ENCODE results near the gene SLC6A18.

SLC6A18 gene

DNA sequence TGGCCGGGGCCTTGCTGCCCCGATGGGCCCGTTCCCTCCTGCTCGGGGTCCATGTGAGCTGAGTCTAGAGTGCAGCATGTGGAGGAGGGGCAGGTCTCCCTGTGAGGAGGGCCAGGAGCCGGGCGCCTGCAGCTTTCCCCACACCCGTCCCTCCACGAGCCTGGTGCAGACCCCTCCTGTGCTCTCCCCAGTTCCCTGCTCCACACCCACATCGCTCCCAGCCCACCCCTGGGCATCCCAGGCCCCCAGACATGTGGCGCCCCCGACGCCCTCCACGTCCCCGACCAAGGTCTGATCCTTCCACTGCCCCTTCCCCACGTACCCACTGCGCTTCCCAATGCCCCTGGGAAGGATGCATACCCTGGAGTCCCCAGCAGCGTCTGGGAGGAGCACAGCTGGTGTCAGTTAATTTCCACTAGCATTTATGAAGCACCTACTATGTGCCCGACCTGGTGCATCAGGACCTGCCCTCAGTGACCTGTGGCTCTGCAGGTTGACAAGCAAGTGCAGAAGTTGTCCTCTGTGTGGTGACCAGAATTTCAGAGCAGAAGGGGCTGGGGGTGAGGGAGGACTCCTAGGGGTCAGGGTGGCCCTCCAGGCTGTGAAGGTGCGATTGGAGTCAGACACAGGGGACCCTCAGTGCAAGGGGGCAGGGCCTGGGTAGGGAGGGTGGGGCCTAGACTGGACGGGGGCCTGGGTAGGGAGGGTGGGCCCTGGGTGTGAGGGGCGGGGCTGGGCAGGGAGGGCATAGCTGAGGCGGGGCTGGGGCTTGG, 10.8 kb upstream of the SLC6A18 start:
- no peak for DNase-seq

DNA sequence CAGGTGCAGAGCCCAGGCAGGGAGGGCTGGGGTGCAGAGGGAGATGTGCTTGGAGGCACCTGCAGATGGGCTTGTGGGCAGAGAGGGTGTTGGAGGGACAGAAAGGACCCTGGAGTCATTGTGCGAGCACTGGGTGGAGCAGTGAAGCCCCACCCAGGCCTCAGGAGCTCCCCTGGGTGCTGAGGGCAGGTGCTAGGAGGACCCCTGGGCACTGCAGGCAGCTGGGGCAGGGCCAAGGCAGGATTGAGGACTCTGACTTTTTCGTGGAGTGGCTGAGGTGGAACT, 10.3 kb upstream of the SLC6A18 start:
- no peak for DNase-seq

DNA sequence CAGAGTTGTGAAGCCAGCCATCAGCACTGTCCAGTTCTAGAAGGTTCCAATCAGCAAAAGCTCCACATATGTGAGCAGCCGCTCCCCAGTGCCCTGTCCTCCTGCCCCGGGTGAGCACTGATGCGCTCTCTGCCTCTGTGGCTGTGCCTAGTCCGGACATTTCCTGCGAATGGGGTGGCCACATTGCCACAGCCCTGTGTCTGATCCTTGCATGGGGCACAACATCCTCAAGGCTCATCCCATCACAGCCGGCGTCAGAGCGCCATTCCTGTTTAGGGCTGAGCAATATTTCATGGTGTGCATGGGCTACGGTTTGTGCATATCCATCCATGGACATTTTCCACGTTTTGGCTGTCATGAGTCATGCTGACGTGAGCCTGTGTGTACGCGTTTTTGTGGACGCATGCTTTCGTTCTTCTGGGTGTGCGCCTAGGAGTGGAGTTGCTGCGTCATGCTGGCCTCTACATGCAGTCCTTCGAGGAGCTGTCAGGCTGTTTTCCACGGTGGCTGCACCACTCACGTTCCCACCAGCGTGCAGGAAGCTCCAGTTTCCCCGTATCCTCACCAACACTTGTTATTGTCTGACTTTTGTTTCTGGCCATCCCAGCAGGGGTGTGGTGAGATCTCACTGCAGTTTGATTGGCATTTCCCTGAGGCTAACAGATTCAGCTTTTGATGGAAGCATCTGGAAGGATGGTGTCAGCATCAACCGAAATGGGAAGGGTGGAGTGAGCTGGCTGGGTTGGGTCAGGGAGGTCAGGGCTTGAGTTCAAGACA, 9.7 kb upstream of the SLC6A18 start:
- no peak for DNase-seq

DNA sequence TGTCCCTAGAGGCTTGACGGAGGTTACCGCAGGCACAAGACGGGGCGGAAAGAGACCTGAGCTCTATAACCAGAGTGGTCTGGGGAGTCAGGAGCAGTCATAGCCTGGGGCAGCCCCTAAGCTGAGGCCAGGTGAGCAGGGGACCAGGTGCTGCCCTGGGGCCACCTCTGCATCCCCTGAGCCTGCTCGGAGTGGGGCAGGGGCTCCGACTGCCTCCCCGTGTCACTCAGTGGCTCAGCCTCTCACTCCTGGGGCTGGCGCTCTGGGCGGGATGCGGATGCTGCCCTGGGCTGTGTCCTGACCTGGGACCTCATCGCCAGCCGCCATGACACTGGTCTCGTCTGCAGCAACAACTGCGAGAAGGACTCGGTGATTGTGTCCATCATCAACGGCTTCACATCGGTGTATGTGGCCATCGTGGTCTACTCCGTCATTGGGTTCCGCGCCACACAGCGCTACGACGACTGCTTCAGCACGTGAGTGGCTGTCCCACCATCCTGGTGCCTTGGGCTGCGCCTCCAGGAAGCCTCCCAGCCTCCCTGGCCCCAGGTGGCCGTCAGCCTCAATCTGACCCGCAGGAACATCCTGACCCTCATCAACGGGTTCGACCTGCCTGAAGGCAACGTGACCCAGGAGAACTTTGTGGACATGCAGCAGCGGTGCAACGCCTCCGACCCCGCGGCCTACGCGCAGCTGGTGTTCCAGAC, 8.8 kb upstream of the SLC6A18 start:
- DNase-seq = no peak

DNA sequence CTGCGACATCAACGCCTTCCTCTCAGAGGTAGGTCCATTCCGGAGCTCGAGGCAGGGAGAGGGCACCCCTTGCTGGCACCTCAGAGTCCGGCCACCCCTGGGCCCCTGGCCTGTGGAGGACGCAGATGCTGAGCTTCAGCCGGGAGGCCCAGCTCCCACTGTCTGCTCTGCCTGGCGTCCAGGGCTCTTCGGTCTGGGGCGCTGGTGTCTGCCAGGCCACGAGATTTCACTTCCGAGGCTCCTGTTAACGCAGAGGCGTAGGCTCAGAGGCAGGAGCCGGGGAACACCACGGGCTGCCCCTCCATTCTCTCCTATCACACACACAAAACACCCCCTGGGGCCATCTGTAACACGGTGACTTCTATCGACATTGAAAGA, 8.3 kb upstream of the SLC6A18 start:
- DNase-seq = no peak

DNA sequence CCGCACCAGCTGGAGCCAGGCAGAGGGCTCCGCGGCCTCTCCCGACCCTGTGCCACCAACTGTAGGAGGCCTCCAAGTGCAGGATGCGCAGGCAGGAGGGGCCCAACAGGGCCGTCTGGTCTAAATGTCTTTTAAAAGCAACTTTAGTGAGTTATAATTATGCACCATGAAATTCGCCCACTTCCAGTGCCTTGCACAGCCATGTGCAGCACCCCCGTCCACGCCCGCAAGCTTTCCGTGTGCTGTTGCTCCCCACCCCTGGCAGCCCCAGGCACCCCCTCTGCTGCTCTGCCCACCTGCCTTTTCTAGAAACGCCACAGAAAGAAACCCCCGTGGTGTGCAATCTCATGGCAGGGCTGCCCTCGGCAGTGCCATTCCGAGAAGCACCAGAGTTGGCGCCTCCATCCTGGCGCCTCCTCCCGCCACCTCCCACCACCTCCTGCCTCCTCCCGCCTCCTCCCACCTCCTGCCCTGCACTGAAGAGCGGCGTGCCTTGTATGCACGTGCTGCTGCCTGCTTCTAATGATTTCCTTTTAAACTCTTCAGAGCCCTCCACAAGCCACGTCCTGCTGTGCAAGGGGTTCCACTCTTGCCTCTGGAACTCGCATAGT, 7.5 kb upstream of the SLC6A18 start:
- DNase-seq = peak in 2 of 56 donors; percentile 13 to 25

DNA sequence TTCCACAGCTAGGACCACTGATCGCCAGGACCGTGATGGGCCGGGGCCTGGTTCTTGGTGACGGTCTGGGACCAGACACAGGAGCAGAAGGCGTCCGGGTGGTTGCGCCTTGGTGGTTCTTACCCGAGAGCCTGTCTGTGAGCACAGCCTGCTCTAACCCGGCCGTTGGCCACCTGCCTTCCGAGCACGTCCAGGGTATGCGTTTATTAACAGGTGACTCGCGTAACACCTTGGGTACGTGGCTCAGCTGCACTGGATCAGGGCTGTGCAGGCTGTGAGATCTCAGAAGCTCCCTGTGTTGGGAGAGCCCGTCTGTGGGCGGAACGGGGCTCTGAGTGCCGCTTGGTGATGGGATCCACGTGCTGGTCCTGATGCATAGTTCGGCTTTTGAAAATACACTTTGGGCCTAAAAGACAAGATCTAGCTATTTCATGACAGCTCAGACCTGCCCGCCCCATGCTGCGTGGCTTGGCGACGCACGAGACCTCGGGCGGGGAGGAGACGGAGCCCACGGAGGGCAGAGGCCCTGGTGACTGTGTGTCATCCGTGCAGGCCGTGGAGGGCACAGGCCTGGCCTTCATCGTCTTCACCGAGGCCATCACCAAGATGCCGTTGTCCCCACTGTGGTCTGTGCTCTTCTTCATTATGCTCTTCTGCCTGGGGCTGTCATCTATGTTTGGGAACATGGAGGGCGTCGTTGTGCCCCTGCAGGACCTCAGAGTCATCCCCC, 6.7 kb upstream of the SLC6A18 start:
- no peak for DNase-seq

DNA sequence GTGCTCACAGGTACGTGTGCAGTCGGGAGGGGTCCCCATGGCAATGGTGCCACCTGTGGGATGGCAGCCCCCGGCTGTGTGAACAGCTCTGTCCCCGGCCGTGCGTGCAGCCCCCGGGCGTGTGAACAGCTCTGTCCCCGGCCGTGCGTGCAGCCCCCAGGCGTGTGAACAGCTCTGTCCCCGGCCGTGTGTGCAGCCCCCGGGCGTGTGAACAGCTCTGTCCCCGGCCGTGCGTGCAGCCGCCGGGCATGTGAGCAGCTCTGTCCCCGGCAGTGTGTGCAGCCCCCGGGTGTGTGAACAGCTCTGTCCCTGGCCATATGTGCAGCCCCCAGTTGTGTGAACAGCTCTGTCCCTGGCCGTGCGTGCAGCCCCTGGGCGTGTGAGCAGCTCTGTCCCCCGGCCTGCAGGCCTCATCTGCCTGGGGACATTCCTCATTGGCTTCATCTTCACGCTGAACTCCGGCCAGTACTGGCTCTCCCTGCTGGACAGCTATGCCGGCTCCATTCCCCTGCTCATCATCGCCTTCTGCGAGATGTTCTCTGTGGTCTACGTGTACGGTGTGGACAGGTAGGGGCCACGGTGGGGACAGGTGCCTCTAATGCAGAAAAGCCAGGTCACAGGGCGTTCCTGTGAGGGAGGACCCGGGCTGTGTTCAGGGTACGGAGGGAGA, 5.9 kb upstream of the SLC6A18 start:
- no peak for DNase-seq

DNA sequence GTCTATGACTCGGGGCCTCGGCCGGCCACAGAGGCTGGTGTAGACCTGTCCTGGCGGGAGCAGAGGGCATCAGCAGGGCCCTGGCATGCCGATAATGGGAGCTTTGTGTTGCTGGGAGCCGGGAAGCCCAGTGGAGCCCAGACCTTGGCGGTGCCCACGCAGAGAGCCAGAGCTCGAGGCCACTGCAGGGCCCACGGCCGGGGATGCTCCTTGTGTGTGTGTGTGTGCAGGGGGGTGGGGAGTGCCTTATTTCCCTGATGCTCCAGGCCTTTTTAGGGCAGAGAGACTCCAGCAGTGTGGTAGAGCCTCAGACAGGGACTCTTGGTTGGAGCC, 5.4 kb upstream of the SLC6A18 start:
- DNase-seq = no peak

DNA sequence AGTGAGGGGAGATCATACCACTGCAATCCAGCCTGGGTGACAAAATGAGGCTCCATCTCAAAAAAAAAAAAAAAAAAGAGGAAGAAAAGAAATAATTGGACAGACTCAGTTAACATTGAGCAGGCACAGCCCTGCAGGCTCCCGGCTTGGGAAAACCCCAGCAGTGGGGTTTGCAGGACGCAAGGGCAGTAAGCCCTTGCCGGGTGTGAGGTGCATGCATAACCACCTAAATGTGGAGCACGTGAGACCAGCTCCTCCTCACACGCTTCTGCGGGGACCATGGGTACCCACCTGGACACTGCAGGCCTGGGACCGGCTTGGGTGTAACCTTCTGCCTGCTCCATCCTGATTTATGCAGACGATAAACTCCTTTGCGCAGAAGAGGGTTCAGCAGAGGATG, 4.8 kb upstream of the SLC6A18 start:
- DNase-seq = no peak

DNA sequence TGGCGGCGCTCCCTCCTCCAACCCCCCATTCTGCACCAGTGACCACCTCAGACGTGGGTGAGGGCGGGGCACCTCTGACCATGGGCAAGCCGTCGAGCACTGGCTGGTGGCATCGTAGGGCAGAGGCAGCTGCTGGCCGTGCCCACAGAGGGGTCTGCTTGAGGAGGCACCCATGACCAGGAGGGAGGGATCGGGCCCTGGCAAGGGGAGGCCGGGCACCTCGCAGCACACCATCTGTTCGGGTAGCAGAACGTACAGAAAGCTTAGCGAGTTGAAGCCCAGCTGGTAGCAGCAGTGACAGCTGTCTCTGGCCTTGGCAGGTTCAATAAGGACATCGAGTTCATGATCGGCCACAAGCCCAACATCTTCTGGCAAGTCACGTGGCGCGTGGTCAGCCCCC, 4.3 kb upstream of the SLC6A18 start:
- DNase-seq = no peak

DNA sequence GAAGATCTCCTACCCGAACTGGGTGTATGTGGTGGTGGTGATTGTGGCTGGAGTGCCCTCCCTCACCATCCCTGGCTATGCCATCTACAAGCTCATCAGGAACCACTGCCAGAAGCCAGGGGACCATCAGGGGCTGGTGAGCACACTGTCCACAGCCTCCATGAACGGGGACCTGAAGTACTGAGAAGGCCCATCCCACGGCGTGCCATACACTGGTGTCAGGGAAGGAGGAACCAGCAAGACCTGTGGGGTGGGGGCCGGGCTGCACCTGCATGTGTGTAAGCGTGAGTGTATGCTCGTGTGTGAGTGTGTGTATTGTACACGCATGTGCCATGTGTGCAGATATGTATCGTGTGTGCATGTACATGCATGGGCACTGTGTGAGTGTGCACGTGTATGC, 3.5 kb upstream of the SLC6A18 start:
- DNase-seq = no peak

DNA sequence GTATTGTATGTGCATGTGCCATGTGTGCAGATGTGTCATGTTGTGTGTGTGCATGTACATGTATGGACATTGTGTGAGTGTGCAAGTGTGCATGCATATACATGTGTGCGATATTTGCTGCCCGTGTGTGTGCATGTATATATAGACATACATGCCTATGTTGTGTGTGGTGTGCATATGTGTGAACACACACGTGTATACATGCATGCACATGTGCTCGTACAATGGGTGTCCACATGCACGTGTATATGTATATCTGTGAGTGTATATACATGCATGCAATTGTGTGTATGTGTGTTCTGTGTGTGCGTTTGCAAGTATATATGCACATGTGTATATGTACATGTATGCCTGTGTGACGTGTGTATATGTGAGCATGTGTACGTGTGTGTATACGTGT, 3.0 kb upstream of the SLC6A18 start:
- no peak for DNase-seq

DNA sequence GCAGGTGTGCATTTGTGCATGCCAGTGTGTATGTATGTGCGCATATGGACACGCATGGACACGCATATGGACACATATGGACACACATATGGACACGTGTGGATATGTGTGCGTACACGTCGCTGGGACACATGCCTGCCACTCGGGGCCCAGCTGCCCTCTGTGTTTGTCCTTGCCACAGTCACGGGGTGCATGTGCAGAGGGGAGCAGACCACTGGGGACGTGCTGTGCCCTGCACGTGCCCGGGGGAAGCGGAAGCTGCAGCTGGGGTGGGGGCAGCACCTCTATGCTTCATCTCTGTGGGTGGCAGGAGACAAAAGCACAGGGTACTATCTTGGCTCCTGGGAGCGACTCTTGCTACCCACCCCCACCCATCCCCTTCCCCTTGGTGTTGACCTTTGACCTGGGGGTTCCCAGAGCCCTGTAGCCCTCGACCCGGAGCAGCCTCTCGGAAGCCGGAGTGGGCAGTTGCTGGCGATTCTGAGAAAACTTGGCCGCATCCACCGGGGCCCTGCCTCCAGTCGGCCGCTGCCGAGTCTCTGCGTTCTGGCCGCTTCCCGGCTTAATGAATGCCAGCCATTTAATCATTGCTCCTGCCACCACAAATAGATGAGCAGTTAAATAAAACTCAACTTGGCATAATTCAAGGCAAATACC, 2.4 kb upstream of the SLC6A18 start:
- no peak for DNase-seq

DNA sequence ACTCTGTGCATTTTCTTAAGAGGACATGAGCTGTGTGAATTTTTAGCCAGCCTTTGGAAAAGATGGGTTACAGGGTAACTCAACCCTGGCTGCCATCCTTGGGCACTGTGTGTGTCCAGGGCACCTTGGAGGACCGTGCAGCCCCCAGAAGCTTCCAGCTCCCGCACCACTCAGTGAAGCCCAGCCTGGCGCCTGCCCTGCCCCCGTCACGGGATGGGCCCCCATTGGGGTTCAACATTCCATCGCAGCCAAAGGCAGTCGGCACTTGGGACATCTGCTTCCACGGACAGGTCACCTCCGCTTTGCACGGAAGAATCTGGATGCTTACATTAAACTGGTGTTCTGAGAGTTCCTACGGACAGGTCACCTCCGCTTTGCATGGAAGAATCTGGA, 1.9 kb upstream of the SLC6A18 start:
- no peak for DNase-seq

DNA sequence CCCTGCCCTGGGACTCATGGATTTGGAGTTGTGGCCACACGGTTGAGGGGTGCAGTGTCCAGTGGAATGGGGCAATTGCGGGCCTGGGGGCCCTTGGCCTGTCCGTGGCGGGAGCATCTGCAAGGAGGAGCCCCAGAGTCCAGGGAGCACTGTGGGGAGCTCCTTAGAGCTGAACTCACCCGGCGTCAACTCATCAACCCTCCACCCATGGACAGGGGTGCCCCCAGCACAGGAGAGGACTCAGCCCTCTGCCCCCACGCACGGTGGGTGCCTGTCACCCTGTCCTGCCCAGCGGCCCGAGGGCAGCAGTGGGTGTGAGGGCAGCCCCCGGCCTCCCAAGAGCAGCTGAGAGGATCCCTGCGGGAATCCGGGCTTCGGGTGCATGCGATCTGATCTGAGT, 550 bp upstream of the SLC6A18 start:
- no peak for DNase-seq

DNA sequence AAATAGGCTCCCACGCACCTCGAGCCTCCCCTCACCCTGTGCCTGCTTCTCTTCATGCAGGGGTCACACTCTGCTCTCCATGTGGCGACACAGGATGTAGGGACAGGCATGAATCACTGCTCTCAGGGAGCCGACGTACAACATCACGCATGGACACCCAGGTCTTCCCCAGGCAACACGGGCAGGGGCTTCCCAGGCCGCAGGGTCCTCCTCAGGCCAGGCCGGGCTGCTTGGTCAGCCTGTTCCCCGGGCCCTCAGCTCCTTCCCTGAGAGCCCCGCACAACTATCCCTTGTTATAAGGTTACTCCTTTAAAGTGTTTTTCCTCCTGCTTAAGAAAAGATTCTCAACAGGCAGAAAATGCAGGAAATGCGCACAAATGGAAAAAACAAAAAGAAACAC, 1.1 kb downstream of the SLC6A18 start:
- no peak for DNase-seq

DNA sequence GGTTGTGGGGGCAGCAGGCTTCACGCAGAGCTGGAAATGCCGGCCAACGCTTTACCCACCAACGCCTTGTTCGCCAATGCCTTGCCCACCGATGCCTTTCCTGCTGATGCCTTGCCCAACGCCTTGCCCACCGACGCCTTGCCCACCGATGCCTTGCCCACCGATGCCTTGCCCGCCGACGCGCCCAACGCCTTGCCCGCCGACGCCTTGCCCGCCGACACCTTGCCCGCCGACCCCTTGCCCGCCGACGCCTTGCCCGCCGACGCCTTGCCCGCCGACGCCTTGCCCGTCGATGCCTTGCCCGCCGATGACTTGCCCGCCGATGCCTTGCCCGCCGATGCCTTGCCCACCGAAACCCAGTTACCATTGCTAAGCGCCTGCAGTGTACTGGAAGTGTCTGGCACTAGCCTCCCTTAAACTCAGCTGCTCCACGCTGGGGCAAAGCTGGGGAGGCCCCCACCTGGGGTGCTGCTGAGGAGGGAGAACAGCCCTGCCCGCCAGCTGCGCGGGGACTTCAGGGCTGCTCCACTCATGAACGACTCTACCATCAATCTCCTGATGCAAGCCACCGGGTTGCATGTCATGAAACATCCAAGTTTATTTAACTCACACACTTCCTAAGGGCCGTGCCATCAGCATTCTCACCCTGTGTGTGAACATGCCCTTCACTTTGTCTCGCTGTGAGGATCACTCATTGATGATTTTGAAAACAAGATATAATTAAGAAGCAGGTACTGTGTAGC, 1.8 kb downstream of the SLC6A18 start:
- no peak for DNase-seq

DNA sequence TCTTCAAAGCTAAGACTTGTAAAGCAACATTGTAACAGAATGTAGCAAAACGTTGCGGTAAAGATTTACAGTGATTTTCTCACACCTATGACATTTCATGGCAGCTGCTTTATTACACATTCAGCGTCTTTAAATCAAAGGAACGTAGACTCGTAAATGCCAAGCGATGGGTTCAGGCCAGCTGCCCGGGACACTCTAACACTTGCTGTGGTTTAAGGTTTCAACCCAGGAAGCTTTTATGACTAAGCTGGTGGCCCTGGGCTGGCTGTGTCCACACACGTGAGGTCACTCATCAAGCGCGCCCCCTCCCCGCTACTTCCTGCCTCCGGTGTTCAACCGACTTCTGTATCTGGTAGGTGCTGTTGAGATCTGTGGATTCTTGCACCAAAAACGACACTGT, 2.5 kb downstream of the SLC6A18 start:
- DNase-seq = no peak

DNA sequence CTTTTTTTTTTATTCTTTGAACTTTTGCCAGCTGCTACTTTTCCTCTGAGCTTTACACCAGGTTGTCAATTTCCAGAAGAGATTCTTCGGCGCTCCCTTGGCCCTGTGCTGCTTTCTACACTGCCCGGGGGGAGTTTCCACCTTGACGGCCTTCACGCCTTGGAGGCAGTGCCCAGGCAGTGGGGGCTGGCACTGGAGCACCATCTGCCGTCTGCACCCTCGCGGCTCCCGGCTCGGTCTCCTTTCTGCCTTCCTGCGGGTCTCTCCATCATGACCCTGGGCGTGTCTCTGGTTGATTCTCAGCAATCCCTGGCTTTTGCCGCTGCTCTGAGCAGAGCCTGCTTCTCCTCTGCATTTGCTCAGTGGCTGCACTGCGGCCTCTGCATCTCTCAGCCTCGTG, 2.9 kb downstream of the SLC6A18 start:
- DNase-seq = no peak

All from nucleus accumbens (tissue), 56 donors.